Mesodermal cell (in vitro differentiated cells): ENCODE data around the gene NRTN.
"Not testable (repeated sequence)": the region's sequence is repeated elsewhere in the genome, so short reads cannot be mapped to it uniquely, and the experiment has no call there.

Experiments used
- H3K27ac ChIP-seq: 2 replicates; pipeline ENCODE4 v1.7.0; 2013; ENCODE audit warnings: mild to moderate bottlenecking, low read depth, low read length, moderate library complexity; ENCODE audit not compliant: severe bottlenecking
- H3K36me3 ChIP-seq: 2 replicates; pipeline ENCODE4 v1.7.1; 2013; ENCODE audit warnings: mild to moderate bottlenecking, low read length, moderate library complexity; ENCODE audit not compliant: control insufficient read depth, insufficient read depth
- H3K4me1 ChIP-seq: one replicate; pipeline ENCODE4 v1.7.1; 2013; ENCODE audit warnings: mild to moderate bottlenecking, low read length; ENCODE audit not compliant: insufficient read depth, control insufficient read depth, poor library complexity, severe bottlenecking
- H3K4me3 ChIP-seq: 2 replicates; pipeline ENCODE4 v1.7.0; 2013; ENCODE audit warnings: low read length, control low read depth, mild to moderate bottlenecking; ENCODE audit not compliant: insufficient read depth, poor library complexity, severe bottlenecking; ENCODE audit errors: extremely low read depth
- H3K9me3 ChIP-seq: 2 replicates; pipeline ENCODE4 v1.7.1; 2013; ENCODE audit warnings: mild to moderate bottlenecking, low read length, moderate library complexity; ENCODE audit not compliant: control insufficient read depth
- WGBS, 2 experiments: methylation state at CpG; one replicate each; pipeline ENCODE4 v1.1.5; 2013; ENCODE audit warnings: missing lambda C conversion rate in 2 of 2; ENCODE audit not compliant: insufficient coverage in 2 of 2; 5-methylcytosine and 5-hydroxymethylcytosine counted together

The NRTN gene

DNA sequence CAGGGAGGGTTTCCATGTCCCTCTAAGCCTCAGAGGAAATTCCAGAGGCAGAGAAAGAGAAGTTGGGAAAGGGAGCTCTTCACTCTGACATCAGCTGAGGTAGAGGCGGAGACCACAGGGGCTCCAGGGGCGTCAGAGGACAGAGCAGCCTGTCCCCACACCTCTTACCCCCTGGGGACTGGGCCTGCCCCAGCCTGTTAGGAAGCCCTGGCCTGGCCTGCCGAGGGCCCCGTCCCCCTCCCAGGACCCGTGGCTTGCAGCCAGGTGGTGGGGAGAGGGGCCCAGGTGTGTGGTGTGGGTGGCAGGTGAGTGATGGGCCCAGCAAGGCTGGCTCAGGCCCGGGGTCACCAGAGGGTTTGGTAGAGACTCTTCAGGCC is 36.9 kb downstream of the NRTN start:
- not testable (repeated sequence) for H3K36me3 ChIP-seq, H3K4me3 ChIP-seq, H3K9me3 ChIP-seq, H3K4me1 ChIP-seq, H3K27ac ChIP-seq
- 100% methylated on average over 4 of the region's 6 CpGs; no CpG with 5 or more reads in 1 of the 2 experiments for WGBS, 2 experiments

DNA sequence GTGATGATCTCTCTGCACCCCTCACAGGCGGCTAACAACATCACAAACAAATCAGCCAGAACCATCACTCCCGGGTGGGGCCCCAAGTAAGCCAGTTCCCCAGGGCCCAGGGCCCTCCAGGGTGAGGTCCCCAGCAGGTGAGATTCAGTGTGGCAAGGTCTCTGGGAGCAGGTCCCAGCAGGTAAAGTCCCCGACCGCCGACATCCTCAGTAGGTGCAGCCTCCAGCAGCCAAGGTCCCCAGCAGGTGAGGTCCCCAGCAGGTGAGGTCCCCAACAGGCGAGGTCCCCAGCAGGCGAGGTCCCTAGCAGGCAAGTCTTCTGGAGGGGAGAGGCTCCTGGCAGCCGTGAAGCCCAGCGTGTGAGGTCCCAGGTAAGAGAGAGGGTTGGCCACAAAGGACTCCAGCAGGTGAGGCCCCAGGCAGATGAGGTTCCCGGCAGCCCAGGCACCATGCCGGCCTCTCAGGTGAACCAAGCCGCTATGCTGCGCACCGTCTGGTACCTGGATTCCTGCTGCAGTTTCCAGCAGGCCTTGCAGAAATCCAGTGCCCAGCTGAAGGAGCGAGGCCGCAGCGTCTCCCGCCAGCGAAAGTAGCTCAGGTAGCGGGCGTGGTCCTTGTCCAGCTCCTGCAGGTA is 38.5 kb downstream of the NRTN start:
- Histone ChIP-seq H3K4me1 (no peaks in the 10 kb centered on the region), H3K27ac (no peak overlapping the region), H3K36me3 (no peaks in the 10 kb centered on the region), H3K9me3 (no peaks in the 10 kb centered on the region), H3K4me3 (no peak overlapping the region)
- WGBS, 2 experiments, result 91 to 95% methylated on average over 9 to 13 of the region's 21 CpGs

DNA sequence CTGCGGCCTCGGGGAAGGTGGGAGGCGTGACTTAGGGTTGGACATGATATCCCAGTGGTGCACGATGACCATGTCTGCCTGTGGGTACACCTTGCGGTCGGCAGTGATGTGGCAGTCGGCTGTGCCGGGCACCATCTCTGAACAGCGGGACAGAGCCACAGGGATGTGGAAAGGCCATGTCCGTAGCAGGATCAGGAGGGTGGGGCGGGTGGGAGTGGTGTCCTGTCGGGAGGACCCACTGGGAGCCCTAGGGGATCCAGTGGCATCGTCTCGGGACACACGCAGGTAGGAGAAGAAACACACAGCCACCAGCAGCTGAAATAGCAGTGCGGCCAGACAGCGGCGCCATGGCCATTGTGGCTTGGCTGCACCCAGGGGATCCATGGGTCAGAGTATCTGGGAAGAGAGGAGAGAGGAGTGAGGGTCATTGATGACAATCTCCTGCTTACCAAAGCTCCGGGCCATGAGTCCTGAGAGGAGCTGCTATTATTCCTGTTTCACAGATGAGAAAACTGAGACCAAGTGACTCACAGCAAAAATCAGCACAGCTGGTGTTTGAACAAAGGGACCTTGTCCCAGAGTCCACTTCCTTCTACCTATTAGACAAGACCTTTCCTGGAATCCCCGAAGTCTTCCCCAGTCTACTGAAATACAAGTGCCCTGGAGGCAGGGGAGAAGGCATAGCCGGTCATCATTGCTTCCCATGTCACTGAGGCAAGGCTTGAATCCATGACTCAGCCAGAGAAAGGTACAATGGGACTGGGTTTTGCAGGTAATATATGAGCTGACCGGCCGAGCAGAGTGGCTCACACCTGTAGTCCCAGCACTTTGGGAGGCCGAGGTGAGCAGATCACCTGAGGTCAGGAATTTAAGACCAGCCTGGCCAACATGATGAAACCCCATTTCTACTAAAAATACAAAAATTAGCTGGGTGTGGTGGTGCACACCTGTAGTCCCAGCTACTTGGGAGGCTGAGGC is 39.9 kb downstream of the NRTN start:
- Histone ChIP-seq H3K27ac (no peak overlapping the region), H3K9me3 (no peaks in the 10 kb centered on the region), H3K36me3 (no peaks in the 10 kb centered on the region), H3K4me3 (no peak overlapping the region), H3K4me1 (no peaks in the 10 kb centered on the region)
- 91% methylated on average over 19 to 22 of the region's 24 CpGs for WGBS, 2 experiments

DNA sequence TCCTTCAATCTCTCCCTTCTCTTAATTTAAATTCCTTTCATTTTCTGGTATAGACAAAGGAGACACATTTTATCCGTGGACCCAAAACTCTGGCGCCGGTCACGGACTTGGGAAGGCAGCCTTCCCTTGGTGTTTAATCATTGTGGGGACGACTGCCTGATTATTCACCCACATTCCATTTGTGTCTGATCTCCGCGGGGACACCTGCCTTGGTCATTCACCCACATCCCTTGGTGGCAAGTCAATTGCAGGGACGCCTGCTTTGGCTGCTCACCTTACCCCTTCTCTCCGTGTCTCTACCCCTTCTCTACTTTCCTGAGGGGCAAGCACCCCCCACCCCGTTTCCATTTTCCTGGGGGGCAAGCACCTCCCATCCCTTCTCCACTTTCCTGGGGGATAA is 43.0 kb downstream of the NRTN start:
- H3K4me3 ChIP-seq, H3K27ac ChIP-seq, H3K4me1 ChIP-seq, H3K36me3 ChIP-seq, H3K9me3 ChIP-seq: not testable (repeated sequence)
- 86% methylated on average over 10 of the region's 10 CpGs for WGBS, 2 experiments

DNA sequence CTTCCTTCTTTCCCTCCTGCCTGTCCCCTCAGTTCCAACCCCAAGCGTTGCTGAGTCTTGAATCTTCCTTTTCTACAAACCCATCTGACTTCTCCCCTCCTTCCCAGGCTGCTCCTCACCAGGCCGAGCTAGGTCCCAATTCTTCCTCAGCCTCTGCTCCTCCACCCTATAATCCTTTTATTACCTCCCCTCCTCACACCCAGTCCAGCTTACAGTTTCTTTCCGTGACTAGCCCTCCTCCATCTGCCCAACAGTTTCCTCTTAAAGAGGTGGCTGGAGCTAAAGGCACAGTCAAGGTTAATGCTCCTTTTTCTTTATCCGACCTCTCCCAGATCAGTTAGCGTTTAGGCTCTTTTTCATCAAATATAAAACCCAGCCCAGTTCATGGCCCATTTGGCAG is 43.8 kb downstream of the NRTN start:
- H3K4me3 ChIP-seq, H3K27ac ChIP-seq, H3K36me3 ChIP-seq, H3K9me3 ChIP-seq, H3K4me1 ChIP-seq: not testable (repeated sequence)
- 87 to 95% methylated on average over 4 to 5 of the region's 5 CpGs for WGBS, 2 experiments

DNA sequence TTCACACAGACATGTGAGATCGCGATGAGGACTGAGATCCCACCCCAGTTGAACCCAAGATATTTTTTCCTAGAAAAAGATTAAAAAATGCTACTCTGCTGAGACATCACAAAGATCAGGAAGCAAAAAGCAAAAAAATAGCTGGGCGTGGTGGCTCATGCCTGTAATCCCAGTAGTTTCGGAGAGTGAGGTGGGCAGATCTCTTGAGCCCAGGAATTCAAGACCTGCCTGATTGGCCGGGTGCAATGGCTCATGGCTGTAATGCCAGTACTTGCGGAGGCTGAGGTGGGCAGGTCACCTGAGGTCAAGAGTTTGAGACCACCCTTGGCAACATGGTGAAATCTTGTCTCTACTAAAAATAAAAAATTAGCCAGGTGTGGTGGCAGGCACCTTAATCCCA is 45.3 kb downstream of the NRTN start:
- H3K9me3 ChIP-seq, result no peaks in the 10 kb centered on the region
- 80 to 96% methylated on average over 4 to 6 of the region's 6 CpGs for WGBS, 2 experiments
- no peaks in the 10 kb centered on the region for H3K36me3 ChIP-seq
- no peak overlapping the region for H3K4me3 ChIP-seq
- H3K27ac ChIP-seq, result no peak overlapping the region
- H3K4me1 ChIP-seq, result no peaks in the 10 kb centered on the region

DNA sequence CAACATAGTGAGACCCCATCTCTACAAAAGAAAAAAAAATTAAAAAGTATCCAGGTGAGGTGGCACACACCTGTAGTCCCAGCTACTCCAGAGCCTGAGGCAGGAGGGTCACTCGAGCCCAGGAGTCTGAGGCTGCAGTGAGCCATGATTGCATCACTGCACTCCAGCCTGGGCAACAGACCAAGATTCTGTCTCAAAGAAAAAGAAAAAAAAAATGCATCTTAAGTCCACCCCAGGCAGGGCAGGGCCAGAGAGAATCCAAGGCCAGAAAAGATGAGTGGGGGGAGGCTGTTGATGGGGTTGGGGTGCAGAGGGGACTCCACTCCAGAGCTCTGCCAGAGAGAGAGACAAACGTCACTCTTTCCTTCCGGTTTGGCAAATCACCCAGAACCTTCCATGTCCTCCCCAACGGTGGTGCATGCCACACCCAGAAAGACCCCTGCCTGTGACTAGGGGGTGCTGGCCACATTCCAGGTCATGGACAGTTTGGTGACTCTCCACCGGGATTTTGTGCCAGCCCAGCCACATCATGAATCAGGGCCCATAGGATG is 46.0 kb downstream of the NRTN start:
- WGBS, 2 experiments, result 78 to 87% methylated on average over 3 to 4 of the region's 5 CpGs

DNA sequence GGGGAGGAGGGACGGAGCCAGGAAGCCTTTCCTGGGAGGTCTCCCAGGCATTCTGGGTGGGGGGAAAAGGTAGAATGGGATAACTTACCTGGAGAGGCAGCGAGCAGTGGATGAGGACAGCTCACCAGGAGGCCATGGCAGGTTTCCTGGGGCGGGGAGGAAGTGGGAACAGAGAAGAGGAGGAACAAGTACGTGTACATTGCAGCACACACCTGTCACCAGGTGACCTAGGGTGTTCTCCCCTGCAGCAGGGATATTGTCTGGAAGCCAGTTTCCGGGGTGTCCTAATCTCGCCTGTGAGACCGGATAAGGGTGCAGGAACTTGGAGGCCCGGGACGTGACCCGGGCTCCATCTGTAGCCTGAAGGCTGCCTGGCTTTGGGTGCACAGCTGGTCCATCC is 46.4 kb downstream of the NRTN start, which contains the start of gene FUT3:
TSS of gene FUT3 (minus strand) at position 148 of the 400 bp plus-strand sequence.
- 91 to 92% methylated on average over 10 of the region's 10 CpGs for WGBS, 2 experiments
- no peak within 1 kb of the TSS for H3K27ac ChIP-seq
- H3K4me3 ChIP-seq, result no peak within 1 kb of the TSS
- no peaks in the 10 kb centered on the region for H3K9me3 ChIP-seq
- no peaks in the 10 kb centered on the region for H3K36me3 ChIP-seq
- no peaks in the 10 kb centered on the region for H3K4me1 ChIP-seq

More for the DNA sequence above, 46.0 kb downstream of the NRTN start:
- Histone ChIP-seq H3K27ac (no peak overlapping the region), H3K9me3 (no peaks in the 10 kb centered on the region), H3K4me1 (no peaks in the 10 kb centered on the region), H3K36me3 (no peaks in the 10 kb centered on the region), H3K4me3 (no peak overlapping the region)

DNA sequence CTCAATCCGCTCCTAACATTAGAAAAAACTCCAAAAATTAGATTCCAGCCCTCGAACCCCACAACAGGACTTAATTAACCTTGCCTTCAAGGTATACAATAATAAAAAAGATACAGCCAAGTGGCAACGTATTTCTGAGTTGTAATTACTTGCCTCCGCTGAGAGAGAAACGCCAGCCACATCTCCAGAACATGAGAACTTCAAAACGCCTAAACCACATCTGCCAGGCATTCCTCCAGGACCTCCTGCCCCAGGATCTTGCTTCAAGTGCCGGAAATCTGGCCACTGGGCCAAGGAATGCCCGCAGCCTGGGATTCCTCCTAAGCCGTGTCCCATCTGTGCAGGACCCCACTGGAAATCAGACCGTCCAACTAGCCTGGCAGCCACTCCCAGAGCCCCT is 49.3 kb downstream of the NRTN start:
- not testable (repeated sequence) for H3K27ac ChIP-seq, H3K4me1 ChIP-seq, H3K36me3 ChIP-seq, H3K9me3 ChIP-seq, H3K4me3 ChIP-seq
- 90 to 96% methylated on average over 9 to 10 of the region's 10 CpGs for WGBS, 2 experiments

DNA sequence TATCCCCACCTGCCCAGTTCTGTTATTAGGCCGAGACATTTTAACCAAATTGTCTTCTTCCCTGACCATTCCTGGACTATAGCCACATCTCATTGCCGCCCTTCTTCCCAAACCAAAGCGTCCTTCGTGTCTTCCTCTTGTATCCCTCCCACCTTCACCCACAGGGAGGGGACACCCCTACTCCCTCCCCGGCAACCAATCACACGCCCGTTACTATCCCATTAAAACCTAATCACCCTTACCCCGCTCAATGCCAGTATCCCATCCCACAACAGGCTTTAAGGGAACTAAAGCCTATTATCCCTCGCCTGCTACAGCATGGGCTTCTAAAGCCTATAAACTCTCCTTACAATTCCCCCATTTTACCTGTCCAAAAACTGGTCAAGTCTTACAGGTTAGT is 50.3 kb downstream of the NRTN start:
- H3K36me3 ChIP-seq, H3K27ac ChIP-seq, H3K4me1 ChIP-seq, H3K9me3 ChIP-seq, H3K4me3 ChIP-seq: not testable (repeated sequence)
- 94 to 96% methylated on average over 8 to 9 of the region's 9 CpGs for WGBS, 2 experiments
